Measurements from ENCODE around the gene CHCT1.

The CHCT1 gene

DNA sequence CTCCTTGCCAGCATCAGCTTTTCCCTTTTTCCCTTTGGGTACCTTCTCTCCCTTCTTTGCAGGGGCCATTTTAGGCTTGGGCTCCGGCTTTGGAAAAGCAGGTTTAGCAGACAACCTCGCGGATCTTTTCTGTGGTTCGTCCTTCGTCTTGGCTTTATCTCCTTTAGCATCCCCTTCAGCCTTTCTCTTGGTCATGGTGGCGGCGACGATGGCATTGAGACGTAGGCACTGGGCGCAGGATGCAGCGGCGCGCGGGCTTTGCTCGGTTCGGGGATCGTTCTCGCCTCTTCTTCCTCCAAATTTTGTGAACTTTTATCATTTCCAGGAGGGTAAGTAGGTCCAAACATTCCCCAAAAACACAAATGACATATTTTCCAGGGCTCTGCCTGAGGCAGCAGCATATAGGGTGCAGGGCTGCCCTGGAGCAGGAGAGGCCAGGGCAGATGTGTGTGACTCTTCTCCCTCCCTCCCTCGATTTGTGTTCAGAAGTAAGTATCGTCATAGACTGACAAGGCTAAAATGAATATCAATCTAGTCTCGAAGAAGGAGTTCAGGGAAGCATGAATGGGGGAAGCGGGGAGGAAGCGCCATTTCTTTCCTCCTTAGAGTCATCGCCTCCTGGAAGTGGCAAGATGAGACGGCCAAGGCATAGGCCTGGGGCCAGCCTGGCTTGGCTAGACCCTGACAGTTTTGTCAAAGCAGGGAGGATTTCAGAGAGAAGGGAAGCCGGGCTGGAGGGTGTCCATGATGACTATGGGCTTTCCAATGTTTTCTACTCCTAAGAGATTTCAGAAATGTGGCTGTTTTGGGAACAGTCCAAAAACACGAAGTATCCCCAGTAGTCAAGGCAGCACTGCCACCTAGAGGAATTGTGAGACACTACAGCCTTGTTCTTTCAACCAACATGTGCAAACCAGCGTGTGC, 13.2 kb downstream of the CHCT1 start:
- TF ChIP-seq, protein P1, sequence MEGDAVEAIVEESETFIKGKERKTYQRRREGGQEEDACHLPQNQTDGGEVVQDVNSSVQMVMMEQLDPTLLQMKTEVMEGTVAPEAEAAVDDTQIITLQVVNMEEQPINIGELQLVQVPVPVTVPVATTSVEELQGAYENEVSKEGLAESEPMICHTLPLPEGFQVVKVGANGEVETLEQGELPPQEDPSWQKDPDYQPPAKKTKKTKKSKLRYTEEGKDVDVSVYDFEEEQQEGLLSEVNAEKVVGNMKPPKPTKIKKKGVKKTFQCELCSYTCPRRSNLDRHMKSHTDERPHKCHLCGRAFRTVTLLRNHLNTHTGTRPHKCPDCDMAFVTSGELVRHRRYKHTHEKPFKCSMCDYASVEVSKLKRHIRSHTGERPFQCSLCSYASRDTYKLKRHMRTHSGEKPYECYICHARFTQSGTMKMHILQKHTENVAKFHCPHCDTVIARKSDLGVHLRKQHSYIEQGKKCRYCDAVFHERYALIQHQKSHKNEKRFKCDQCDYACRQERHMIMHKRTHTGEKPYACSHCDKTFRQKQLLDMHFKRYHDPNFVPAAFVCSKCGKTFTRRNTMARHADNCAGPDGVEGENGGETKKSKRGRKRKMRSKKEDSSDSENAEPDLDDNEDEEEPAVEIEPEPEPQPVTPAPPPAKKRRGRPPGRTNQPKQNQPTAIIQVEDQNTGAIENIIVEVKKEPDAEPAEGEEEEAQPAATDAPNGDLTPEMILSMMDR (IDR thresholded peaks at IDR 0.05) = peak; percentile 90 to 95
- Histone ChIP-seq H3K4me1 (peaks cover 0 to 6% (median 2%) of the 10 kb centered on the region in 4 donors), H3K36me3 (no peaks in the 10 kb centered on the region), H3K4me3 (no peak overlapping the region), H3K27me3 (no peaks in the 10 kb centered on the region), H3K27ac (peak overlapping the region in 1 of 2 donors; percentile 10), H3K9me3 (no peaks in the 10 kb centered on the region)
- intact Hi-C loops (cut with DNase I; ENCODE audit: low total_unique reads) = loop anchor here (10.0 kb wide), 1 partner anchor 291 kb away; the partner anchor contains the start of gene CA4
- DNase-seq = peak; percentile 80 to 83

DNA sequence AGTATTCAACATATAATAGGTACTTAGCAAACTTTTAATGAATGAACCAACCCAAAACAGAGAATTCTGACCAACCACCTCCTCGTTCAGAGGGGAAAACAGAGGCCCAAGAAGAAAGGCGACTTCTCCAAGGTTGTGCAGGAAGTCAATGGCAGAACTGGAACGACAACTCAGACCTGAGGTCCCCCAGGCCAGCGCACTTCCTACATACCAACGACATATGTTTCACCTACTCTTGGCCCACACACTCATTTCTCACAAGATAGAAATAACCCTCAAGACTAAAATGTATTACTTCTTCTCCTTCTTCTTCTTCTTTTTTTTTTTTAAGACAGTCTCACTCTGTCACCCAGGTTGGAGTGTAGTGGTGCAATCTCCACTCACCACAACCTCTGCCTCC, 14.4 kb downstream of the CHCT1 start:
- H3K9me3 ChIP-seq = no peaks in the 10 kb centered on the region
- no peaks in the 10 kb centered on the region for H3K27me3 ChIP-seq
- intact Hi-C loops (cut with DNase I; ENCODE audit: low total_unique reads) = loop anchor here (10.0 kb wide), 1 partner anchor 292 kb away; the partner anchor contains the start of gene CA4
- DNase-seq = no peak
- H3K4me3 ChIP-seq = no peak overlapping the region
- no peak overlapping the region for H3K27ac ChIP-seq
- no peaks in the 10 kb centered on the region for H3K36me3 ChIP-seq
- H3K4me1 ChIP-seq = peaks cover 0 to 6% (median 2%) of the 10 kb centered on the region in 4 donors
- TF ChIP-seq, protein P1 (IDR thresholded peaks at IDR 0.05) = no peak

GRCh38 chr17:60439501-60439900, 17.2 kb downstream of the CHCT1 start:
- H3K36me3 ChIP-seq = no peaks in the 10 kb centered on the region
- H3K9me3 ChIP-seq = no peaks in the 10 kb centered on the region
- TF ChIP-seq, protein P1 (IDR thresholded peaks at IDR 0.05) = no peak
- no peaks in the 10 kb centered on the region for H3K27me3 ChIP-seq
- no peak overlapping the region for H3K4me3 ChIP-seq
- intact Hi-C loops (cut with DNase I; ENCODE audit: low total_unique reads) = loop anchor here (10.0 kb wide), 1 partner anchor 295 kb away; the partner anchor contains the start of gene CA4
- DNase-seq = no peak
- H3K27ac ChIP-seq = no peak overlapping the region
- H3K4me1 ChIP-seq = peaks cover 0 to 6% (median 2%) of the 10 kb centered on the region in 4 donors

DNA sequence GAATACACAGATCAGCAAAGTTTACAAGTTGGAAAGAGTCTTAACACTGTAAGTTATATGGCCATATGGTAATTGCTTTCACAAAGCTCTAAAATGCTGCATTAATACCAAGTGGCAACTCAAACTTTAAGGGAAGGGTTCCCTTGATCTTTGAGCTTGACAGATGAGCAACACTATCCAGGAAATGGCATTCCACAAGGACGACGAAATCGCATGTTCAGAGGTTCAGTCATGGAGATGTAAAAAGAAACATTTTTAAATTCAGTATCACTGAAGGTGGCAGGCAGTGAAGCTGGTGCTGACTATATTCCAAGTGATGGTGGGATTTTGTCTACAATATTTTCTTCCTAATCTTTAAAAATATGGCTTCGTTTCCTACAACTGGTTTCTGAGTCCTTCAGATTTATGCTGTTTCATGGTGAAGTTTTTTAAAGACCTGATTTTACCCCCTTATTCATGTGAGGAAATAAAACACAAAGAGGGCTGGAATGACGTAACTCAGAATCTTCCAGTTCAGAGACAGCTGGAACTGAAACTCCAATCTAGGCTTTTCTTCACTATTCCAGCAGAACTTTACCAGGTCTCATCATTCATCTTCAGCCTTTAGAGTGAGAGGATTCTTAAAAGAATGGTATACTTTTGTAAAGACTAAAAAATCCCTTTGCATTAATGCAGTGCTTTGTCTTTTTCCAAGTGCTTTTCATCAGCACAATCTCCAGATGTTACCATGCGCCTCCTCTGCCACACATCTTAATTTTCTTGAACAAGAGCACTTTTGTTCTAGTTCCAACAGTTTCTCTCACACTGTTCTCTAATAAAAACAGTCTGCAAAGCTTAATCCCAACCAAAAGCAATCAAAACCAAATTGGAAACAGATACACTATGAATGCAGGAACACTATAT, 20.2 kb downstream of the CHCT1 start:
- intact Hi-C loops (cut with DNase I; ENCODE audit: low total_unique reads) = no loop called here
- Histone ChIP-seq H3K9me3 (no peaks in the 10 kb centered on the region), H3K4me1 (no peaks in the 10 kb centered on the region), H3K36me3 (peaks cover 10 to 21% (median 16%) of the 10 kb centered on the region in 3 donors), H3K27me3 (no peaks in the 10 kb centered on the region), H3K4me3 (no peak overlapping the region), H3K27ac (no peak overlapping the region)
- no peak for DNase-seq
- TF ChIP-seq, protein P1 (IDR thresholded peaks at IDR 0.05) = no peak

DNA sequence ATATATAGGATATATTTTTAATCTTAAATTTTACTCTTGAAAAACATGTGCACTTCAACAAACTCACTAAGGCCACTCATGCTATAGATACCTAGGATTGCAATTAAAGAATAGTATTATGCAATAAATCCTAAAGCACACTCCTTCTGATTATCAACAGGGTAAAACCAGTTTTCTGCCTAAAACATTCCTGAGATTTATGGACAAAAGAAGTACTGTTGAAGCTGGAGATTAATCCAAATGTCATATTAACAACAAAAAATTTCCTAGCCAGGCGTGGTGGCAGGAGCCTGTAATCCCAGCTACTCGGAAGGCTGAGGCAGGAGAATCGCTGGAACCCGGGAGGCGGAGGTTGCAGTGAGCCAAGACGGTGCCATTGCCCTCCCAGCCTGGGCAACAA, 21.4 kb downstream of the CHCT1 start:
- intact Hi-C loops (cut with DNase I; ENCODE audit: low total_unique reads) = no loop called here
- H3K36me3 ChIP-seq = peaks cover 16 to 32% (median 26%) of the 10 kb centered on the region in 3 donors
- TF ChIP-seq, protein P1 (IDR thresholded peaks at IDR 0.05) = no peak
- no peaks in the 10 kb centered on the region for H3K27me3 ChIP-seq
- no peaks in the 10 kb centered on the region for H3K9me3 ChIP-seq
- no peak for DNase-seq
- no peaks in the 10 kb centered on the region for H3K4me1 ChIP-seq
- no peak overlapping the region for H3K4me3 ChIP-seq
- no peak overlapping the region for H3K27ac ChIP-seq
